Dedifferentiated amniotic fluid mesenchymal stem cell (primary cell): ENCODE results near the gene FN1.
"Not testable (repeated sequence)": the region's sequence is repeated elsewhere in the genome, so short reads cannot be mapped to it uniquely, and the experiment has no call there.

Experiments used
- DNase-seq: peaks from one replicate; pipeline ENCODE4 v3.0.0-alpha.2; 2016; ENCODE audit errors: extremely low spot score

The FN1 gene

DNA sequence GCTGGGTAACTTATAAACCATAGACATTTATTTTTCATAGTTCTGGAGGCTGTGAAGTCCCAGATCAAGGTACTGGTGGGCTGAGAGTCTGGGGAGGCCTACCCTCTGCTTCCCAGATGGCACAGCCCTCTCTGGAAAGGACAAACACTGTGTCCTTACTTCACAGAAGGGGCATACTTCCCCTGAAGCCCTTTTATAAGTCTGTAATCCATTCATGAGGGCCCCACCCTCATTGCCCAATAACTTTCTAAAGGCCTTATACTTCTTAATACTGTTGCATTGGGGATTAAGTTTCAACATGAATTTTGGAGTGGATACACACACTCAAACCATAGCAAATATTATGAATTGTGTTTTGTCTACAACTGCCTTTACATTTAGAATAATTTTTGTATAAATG is 88.0 kb downstream of the FN1 start:
- DNase-seq, result no peak

- DNase-seq, result no peak
Measured at GRCh38 chr2:215338883-215339679, 96.8 kb downstream of the FN1 start.

- DNase-seq, result no peak
Measured at GRCh38 chr2:215332872-215333595, 102.8 kb downstream of the FN1 start.

GRCh38 chr2:215328066-215328465 is 107.8 kb downstream of the FN1 start:
- DNase-seq, result no peak

GRCh38 chr2:215324811-215325210 is 111.1 kb downstream of the FN1 start:
- no peak for DNase-seq

DNA sequence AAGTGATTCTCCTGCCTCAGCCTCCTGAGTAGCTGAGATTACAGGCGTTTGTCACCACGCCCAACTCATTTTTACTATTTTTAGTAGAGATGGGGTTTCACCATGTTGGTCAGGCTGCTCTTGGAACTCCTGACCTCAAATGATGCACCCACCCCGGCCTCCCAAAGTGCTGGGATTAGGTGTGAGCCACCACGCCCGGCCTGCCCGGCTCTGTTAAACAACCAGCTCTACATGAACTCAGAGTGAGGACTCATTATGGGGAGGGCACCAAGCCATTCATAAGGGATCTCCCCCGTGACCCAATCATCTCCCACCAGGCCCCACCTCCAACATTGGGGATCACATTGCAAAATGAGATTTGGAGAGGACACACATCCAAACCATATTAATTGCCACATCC is 115.2 kb downstream of the FN1 start:
- DNase-seq, result no peak

- no peak for DNase-seq
Measured at GRCh38 chr2:215320102-215320501, 115.8 kb downstream of the FN1 start.

DNA sequence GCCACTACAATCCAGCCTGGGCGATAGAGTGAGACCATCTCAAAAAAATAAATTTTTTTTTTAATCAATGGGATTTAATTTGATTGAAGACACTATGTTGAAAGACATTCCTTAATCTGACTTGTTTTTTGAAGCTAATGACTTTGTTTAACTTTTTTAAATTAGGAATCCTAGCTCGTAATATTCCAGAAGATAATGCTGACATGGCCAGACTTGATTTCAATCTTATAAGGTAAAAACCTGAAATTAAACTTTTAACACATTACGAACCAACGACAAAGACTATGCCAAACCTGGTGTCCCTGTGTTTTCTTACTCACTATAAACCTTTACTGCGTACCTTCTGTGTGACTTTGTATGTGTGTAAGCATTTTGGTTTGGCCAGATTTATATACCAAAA is 116.4 kb downstream of the FN1 start:
- DNase-seq, result no peak

GRCh38 chr2:215316336-215316735 is 119.5 kb downstream of the FN1 start:
- DNase-seq, result no peak

- no peak for DNase-seq
Measured at GRCh38 chr2:215315301-215315700, 120.6 kb downstream of the FN1 start.

DNA sequence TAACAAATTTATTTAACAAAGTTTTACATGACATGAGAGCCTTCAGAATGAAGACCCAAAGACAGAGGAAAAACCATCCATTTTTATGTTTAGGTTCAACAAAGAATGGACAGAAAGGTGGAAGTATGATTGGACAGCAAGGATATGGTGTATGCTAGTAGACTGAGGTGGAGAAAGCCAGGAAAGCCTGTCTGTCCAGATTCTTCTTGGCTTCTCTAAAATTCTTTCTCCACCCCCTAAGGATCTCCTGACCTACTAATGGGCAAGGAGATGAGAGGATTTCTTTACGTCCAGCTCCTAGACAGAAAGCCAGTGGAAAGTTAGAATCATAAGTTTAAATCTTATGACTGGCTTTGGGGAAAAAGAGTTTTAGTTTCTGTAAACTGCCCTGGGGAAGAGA is 121.0 kb downstream of the FN1 start:
- DNase-seq, result no peak

DNA sequence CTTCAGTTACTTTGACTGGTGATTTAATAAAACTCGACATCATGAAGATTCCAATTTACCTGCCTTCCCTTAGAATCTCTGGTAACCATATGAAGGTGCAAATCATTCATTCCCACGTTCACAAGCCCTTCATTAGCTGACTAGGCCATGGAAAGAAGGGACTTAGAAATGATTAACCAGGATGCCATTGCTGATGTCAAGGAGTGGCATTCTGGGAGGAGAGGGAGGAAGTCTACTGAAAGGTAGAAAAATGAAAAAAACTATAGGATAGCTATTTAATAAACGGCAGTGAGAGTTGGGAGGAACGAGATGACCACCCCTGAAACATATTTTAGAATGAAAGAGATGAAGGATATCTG is 122.6 kb downstream of the FN1 start:
- DNase-seq, result no peak

DNA sequence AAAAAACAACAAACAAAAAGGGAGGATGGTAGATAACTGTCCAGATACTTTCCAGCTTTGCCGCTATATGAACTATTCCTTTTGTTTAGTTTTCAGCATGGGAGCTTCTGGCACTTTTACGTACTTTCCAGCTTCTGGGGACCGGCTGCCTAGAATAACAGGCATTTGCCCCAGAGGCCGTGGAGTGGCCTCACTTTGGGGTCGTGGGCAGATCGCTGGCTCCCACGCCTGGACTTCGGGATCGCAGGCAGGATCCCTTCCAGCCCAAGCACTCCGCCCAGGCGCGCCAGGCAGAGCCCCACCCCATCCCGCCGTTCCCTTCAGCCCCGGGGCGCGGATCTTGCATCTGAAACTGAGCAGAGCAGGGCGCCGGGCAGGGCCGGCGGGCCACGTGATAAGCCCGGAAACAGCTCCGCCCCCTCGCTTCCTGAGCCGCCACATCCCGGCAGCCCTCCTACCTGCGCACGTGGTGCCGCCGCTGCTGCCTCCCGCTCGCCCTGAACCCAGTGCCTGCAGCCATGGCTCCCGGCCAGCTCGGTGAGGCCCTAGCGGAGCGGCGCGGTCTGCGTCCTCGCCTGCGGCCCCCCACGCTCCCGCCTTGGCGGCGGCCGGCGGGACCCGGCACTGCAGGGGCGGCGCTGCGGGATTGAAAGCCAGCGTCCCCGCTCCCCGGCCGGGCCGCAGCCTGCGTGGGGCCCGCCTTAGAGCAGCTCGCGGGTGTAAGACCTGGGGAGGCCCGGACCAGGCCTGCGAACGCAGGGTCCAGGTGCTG is 124.1 kb downstream of the FN1 start, which contains the start of gene ATIC:
Gene ATIC (plus strand): TSS at position 435 of the 772 bp plus-strand sequence. CDS start 84 bp downstream, at position 519.
- DNase-seq, result peak; percentile 96

DNA sequence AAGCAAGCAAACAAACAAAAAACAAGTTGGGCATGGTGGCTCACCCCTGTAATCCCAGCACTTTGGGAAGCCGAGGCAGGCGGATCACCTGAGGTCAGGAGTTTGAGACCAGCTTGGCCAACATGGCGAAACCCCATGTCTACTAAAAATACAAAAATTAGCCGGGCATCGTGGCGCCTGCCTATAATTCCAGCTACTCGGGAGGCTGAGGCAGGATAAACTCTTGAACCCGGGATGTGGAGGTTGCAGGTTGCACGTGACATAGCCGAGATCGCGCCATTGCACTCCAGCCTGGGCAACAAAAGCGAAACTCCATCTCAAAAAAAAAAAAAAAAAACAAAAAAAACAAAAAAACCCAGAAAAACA is 124.6 kb downstream of the FN1 start:
- DNase-seq, result not testable (repeated sequence)
